Measurements from ENCODE around the gene DGKZ.
A peak's percentile ranks its signal among the peaks of the same experiment; 100 is the strongest.

The DGKZ gene

DNA sequence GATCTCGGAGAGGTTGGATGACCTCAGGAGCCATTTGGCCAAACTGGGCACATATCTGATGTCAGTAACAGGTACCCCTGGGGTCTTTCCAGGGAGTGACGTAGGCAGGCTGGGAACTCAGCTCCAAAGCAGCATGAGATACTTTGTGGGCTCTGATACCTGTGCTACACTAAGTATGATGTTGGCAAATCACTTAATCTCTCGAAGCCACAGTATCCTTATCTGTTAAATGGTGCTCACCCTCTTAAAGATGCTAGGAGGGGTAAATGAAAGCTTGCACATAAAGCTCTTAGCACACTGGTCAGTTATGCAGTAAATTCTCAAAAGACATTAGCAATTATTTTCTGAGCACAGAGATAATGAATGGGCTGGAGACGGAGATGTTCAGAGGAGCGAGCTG is 17.1 kb upstream of the DGKZ start:
- no peak for DNase-seq

- DNase-seq = no peak
Observed at GRCh38 chr11:46330563-46331281, 16.5 kb upstream of the DGKZ start.

GRCh38 chr11:46331282-46331984 is 15.8 kb upstream of the DGKZ start:
- DNase-seq = no peak

GRCh38 chr11:46332093-46332567 is 15.1 kb upstream of the DGKZ start:
- DNase-seq = no peak

GRCh38 chr11:46332568-46333393 is 14.5 kb upstream of the DGKZ start:
- no peak for DNase-seq

GRCh38 chr11:46333394-46333947 is 13.8 kb upstream of the DGKZ start:
- no peak for DNase-seq

DNA sequence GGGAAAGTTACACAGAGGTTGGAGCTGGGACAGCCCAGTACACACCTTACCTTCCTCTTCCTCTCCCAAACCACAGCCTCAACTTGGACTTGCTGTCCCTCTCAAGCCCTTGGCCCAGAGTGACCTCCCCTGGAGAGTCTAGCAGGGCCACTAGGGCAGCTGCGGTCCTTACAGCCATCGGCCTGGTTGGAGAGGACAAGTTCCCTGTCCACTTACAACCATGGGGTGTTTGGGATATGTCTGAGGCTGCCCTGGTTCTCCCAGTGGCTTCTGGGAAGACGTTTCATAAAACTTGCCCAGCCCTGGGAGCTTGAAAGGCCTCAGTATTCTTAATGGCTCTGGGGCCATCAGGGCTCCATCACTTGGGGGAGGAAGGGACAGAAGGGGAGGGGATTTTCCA is 13.1 kb upstream of the DGKZ start:
- no peak for DNase-seq

DNA sequence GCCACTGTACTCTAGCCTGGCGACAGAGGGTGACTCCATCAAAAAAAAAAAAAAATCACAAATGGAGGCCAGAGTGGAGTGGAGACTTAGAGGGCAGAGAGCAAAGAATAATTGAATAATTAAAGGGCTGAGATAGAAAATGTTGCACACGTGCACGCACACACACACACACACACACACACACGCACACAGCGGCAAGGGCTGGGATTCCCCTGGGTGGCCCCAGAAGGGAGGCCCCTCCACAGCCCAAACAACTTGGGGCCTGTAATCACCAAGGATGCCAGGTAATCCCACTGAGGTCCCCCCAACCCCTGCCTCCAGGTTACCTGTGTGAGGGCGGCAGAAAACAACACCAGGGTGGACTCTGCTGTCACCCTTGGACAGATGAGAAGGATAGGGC is 12.0 kb upstream of the DGKZ start:
- DNase-seq = no peak

GRCh38 chr11:46335890-46336562 is 11.2 kb upstream of the DGKZ start:
- DNase-seq = peak; percentile 58

DNA sequence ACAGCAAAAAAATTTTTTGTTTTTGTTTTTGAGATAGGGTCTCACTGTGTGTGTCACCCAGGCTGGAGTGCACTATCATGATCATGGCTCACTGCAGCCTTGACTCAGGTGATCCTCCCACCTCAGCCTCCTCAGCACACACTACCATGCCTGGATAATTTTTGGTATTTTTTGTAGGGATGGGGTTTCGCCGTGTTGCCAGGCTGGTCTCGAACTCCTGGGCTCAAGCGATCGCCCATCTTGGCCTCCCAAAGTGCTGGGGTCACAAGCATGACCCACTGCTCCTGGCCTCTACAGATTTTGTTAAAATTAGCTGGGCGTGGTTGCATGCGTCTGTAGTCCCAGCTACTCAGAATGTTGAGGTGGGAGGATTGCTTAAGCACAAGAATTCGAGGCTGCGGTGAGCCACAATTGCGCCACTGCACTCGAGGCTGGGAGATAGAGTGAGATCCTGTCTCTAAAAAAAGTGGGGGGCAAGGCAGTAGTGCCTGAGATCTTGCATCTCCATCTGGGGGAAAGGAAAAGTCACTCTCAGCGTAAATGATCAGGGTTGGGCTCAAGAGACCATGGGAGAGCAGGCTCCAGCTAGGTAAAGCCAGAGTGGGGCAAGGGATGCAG is 10.6 kb upstream of the DGKZ start:
- no peak for DNase-seq

DNA sequence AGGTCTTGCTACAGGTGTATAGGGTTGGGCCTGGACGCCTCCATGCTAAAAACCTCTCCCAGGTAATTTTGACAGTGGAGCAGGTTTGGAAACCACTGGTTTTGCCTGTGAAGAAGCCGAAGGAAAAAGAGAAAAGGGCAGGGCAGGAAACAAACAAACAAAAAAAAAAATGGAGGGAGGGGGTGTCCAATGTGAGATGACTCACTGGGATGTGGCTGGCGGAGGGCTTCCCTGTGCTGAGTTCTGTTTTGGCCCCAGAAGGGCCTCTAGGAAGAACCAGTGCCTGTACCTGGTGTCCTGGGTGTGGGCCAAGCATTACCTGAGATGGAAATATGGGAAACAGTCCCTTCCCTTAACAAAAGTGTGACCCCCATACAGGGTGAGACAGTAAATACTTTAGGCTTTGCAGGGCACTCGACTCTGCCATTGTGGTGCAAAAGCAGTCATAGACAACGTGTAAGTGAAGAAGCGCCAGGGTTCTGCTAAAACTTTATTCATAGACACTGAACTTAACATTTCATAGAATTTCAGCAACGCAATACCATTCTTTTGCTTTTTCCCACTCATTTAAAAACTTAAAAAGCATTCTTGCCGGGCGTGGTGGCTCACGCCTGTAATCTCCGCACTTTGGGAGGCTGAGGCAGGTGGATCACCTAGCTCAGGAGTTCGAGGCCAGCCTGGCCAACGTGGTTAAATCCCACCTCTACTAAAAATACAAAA is 9.5 kb upstream of the DGKZ start:
- no peak for DNase-seq

DNA sequence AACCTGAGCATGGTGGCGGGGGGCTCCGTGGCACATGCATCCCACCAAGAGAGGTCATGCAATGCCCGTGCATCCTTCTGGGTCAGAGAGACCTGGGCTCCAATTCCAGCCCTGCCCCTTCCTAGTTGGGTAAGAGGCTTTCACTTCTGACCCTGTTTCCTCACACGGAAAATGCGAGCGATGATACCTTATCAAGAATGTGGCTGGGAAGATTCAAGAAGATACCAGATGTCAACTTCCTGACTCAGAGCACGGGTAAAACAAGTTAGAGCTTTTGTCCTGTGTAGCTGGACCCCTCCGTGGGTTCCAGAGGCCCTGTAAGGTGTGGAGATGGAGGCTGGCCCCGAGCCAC is 8.7 kb upstream of the DGKZ start:
- no peak for DNase-seq

- no peak for DNase-seq
Observed at GRCh38 chr11:46338988-46339666, 8.1 kb upstream of the DGKZ start.

GRCh38 chr11:46339816-46340215 is 7.4 kb upstream of the DGKZ start:
- no peak for DNase-seq

DNA sequence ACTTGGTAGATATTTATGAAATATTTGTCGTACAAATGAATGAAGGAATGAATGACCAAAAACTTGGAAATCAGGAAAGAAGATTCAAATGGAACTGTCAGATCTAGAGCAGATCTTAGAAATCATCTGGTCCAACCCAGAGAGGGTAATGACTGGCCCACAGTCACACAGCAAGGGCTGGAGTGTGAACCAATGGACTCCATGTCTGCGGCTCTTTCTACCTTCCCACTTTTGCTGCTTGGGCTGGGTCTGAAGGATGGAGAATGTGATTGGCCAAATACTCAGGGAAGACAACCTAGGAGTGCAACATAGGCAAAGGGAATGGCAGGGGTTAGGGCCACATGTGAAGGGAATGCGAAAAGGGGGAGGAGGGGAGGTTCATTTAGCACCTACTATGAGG is 5.8 kb upstream of the DGKZ start:
- no peak for DNase-seq

- peak; percentile 79 for DNase-seq
Observed at GRCh38 chr11:46342239-46342638, 5.0 kb upstream of the DGKZ start.

GRCh38 chr11:46343520-46343919 is 3.7 kb upstream of the DGKZ start:
- no peak for DNase-seq

DNA sequence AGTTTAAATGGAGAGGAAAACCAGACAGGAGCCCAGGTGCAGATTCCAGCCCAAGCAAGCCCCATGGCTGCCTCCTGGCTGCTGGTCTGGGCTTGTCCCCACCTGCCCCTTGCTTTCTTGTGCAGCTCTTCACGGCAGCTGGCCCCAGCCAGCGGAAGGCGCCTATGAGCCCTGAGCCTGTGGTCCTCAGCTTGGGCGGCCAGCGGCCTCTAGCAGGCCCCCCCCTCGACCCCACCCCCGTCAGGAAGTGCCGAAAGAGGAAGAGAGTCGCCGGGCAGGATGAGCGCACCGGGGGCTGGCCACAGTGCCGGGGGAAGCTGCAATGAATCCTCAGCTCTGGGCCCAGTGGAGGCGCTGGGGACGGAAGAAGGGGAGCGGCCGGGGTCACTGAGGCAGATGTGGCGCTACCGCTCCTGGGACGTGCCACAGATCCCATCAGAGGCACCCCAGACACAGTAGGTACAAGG is 2.1 kb upstream of the DGKZ start:
- no peak for DNase-seq

- DNase-seq = no peak
Observed at GRCh38 chr11:46345881-46346484, 1.3 kb upstream of the DGKZ start.

- DNase-seq = no peak
Observed at GRCh38 chr11:46347637-46348311, 511 bp downstream of the DGKZ start.

Data from left hindlimb (tissue), 1 donor.